Frontal cortex (tissue), 4 donors: Measurements from ENCODE around the gene SH3PXD2B. TPM values are rescaled to one million over a fixed set of nuclear protein-coding genes. Genes with fewer than 3 reads are reported as not detected.
A peak's percentile ranks its signal among the peaks of the same experiment; 100 is the strongest.

Experiments
- DNase-seq, 2 donors: peaks; one replicate each; pipeline ENCODE4 v3.0.0; 2012; ENCODE audit warnings: low spot score in 2 of 2
- FAIRE-seq: peaks from 2 replicates; lab custom pipeline; 2012; peaks lifted over from hg19 to GRCh38; lab: Jason Lieb, UNC
- total RNA-seq: library from RNA; depleted of rRNA; stranded (reverse); fragments of >200 nt; gene quantifications from one replicate; pipeline ENCODE4 v1.2.3, GENCODE V29; 2014
- donor health status: control.
- donor health status: control.
- donor health status: control.

SH3PXD2B gene
- total RNA-seq, 1 donor from 2014 or later: 13.0 TPM

DNA sequence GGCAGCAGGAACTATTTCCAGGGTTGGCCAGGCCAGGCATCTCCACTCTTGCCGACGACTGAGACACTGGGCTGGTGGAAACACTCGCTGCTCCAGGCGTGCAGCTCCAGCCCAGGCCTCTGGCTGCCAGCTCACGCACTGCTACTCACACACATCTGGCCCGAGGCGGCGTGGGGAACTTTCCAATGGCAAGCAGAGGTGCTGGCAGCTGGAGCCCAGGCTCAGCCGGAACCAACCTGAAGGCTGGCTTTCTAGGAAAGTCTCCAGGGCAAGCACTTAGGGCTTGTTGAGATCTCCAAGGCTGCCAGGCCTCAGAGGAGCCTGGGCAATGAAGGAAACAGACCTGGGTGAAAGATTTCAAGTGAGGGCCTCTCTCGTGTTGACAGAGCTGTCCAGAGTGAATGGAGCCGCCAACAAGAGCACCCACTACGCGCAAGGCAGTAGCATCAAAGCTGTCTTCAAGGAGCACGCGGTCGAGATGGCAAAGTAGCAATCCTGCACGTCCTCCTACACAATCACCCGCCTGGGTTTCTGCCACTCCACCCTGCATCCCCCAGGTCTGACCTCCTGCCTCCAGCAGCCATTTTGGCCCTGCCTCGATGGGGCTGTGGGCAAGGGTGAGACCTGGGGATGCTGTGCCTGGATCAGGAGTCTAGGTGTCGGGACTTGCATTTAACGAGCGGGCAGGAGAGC, 14.4 kb downstream of the SH3PXD2B start:
- no peak for DNase-seq
- FAIRE-seq: no peak

DNA sequence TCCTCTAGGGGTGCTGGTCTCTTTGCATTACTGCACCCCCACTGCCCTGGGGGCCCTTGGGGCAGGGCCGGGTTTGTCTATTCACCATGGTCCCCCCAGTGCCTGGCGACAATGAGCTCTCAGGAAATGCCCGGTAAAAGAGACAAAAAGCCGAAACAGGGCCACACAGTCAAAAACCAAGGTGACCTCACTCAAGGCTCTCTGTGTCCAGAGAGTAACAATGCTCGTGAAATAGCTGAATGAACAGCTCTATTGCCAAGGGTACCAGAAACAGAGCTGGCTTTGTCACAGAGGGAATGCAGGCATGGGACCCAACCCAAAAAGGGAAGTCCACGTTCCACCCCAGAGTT, 16.0 kb downstream of the SH3PXD2B start:
- no peak for FAIRE-seq
- peak in 1 of 2 donors; percentile 46 for DNase-seq

DNA sequence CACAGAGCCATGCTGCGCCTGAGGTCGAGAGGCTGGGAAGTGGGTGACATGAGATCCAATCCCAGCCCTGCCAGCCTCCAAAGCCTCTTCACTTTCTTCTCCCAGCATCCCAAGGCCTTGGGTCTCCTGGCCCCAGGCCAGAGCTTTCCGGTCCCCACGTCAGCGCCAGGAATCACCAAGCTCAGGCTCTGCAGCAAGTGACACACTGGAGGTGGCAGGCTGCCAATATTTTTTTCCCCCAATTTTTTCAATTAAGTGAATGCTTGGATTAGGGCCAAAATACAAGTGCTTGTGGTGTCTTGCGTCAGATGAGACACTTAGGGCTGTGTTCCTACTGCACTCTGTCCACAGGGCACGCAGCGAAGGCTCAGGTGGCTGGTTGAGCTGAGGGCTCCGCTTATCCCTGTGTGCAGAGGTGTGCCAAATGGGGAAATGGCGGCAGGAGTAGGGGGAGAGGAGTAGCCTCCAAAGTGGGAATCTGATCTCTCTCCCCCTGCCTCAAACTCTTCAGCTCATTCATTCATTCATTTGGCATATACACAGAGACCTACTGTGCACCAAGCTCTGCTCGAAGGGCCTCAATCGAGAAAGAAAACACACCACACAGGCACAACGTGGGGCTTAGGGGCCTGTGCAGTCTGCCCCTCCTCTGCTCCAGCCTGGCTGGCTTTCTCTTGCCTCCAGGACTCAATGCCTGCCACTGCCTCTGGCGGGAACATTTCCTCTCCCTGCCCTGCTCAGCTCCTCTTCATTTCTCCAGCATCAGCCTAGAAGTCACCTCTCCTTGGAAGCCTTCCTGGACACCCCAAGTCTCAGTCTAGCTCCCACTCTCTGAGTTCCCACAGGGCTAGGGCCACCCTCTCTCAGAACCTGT, 16.6 kb downstream of the SH3PXD2B start:
- DNase-seq: peak in 1 of 2 donors; percentile 61
- FAIRE-seq: no peak

DNA sequence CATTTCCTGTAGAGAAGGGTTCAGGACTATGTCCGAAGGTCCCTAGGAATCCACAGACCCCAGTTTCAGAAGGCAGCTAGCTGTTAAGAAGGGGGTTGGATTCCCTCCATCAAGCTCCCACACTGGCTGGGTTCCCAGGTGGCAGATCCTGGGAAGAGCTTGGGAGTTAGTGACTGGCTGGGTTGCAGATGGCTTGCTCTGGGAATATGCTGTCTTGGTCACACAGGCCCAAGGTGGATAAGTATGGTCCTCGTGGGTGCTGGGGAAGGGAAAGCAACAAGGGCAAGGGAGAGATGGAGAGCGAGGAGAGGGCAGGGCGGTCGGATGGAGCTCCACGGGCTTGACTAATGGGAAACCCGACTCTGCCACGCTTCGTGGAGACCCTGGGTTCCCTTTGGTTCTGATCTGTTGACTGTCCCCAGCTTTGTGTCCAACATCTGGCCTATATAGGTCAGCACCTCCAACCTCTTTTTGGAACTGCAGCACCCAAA, 17.4 kb downstream of the SH3PXD2B start:
- FAIRE-seq: no peak
- DNase-seq: no peak

DNA sequence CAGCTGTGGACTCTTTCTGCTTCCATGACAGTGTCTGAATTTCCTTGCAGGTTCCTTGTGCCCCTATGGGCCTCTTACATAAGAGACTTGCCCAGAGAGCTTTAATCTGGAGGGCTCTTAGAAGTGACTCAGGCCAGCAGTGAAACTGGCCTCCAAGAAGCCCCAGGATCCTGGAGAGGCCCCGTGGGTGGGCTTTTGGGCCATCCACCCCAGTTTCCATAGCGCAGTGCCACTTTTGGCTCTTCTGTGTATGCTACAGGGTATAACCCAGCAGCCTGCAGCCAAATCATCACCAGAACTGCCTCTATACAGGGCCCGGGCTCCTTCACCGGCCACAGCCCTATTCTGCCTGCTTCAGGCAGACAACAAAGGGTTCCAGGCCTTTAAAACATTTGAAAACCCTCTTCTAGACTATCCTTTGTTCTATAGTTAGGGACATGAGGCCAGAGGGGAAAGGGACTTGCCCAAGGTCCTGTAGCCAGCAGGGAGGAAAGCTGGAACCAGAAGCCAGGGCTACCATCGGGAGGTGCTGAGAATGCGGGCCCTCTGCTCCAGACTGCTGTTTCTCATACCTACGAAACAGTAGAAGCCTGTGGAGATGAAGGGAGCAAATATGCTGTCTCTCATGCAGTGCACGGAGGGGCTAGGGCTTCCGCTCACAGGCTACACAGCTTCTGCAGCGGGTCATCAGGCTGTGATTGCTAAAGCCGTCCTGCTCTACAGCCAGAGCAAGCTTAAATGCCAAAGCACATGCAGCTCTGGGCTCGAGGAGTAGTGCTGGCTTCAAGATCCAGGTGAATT, 18.0 kb downstream of the SH3PXD2B start:
- DNase-seq (no peak), FAIRE-seq (no peak)

DNA sequence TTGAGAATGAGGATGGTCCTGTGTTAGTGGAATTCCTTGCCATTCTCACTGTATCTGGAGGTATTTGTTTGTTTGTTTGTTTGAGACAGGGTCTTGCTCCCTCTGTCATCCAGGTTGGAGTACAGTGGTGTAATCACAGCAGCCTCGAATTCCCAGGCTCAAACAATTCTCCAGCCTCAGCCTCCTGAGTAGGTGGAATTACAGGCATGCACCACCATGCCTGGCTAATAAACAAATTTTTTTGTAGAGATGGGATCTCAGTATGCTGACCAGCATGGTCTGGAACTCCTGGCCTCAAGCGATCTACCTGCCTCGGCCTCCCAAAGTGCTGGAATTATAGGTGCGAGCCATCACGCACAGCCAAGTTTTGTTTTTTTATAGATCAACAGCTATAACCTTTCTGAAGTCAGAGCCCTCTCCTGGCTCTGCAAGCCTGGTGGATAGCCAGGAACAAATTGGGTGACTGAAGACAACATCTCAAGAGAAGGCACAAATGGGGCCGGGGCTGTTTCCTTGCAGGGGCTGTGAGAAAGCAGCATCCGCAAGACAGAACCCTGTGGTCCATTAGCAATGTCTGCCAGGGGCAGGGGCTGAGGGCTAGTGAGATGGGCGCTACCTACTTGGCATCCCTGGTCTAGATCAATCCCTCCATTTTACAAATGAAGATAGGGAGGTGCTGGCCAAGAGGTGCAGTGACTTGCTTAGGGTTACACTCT, 18.8 kb downstream of the SH3PXD2B start:
- no peak for FAIRE-seq

DNA sequence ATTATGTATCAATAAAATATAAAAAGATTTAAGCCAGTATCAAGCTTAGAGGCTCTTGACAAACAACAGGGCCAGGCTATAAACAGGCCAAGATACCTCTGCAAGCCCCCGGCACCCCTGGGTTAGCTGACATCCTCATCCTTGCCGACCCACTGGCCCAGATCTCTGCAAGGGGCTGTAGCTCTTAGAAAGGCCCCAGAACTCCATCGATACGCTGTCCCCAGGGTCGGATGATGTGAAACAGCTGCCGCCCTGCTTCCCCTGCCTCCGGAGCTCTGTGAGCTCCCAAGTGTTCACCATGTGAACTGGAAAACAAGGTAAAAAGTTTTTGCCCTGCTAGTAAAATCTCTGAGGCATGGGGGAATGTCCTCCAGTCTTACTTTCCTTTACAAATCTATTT, 20.1 kb downstream of the SH3PXD2B start:
- FAIRE-seq (no peak), DNase-seq (no peak)

More for the DNA sequence above, 18.8 kb downstream of the SH3PXD2B start:
- DNase-seq: no peak

DNA sequence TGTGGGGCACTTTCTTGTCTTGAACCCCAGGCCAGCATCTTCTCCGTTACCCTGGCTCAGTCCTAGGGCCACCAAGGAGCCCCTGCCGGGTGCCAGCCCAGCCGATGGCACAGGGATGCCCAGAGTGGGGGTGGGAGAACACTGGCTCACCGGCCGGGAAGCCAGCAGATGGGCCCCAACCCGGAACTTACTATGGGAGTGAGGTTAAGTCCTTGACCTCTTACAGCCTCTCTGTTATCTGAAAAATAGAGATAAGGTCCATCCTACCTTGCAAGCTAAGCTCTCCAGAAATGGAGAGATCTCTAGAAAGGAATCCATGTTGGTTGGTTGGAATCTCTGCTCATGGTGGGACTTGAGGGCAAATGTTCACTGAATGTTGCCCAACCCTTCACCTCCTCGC, 20.8 kb downstream of the SH3PXD2B start:
- no peak for FAIRE-seq

DNA sequence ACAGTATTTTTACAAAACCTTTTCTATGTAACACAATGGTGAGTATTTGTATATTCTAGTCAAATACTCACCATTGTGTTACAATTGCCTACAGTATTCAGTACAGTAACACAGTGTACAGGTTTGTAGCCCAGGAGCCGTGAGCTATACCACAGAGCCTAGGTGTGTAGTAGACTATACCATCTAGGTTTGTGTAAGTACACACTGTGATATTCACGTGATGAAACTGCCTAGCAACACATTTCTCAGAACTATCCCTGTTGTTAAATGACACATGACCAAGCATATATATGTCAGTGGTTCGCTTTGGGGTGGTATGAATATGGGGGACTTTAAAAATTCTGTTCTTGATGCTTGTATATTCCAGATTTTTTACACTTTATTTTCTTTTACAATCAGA, 21.3 kb downstream of the SH3PXD2B start:
- no peak for DNase-seq
- no peak for FAIRE-seq

More for the DNA sequence above, 20.8 kb downstream of the SH3PXD2B start:
- no peak for DNase-seq

DNA sequence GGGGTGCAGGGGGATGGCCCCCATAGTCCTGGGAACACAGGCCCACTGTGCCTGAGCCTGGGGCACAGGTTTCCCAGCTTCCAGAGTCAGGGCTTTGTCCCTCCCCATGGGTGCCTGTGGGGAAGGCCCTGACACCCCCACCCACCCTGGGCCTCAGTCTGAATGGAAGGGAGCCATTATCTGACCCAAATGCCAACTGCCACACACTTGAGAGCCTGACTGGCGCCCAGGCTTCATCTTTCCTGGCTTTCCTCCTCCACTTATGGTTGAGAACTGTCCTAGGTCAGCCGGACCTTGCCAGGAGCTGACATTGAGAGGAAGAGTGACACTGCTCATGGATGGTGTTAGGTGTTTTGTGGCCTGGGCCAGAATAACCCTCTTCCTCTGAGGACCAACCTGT, 24.0 kb downstream of the SH3PXD2B start:
- DNase-seq: no peak
- FAIRE-seq: no peak

DNA sequence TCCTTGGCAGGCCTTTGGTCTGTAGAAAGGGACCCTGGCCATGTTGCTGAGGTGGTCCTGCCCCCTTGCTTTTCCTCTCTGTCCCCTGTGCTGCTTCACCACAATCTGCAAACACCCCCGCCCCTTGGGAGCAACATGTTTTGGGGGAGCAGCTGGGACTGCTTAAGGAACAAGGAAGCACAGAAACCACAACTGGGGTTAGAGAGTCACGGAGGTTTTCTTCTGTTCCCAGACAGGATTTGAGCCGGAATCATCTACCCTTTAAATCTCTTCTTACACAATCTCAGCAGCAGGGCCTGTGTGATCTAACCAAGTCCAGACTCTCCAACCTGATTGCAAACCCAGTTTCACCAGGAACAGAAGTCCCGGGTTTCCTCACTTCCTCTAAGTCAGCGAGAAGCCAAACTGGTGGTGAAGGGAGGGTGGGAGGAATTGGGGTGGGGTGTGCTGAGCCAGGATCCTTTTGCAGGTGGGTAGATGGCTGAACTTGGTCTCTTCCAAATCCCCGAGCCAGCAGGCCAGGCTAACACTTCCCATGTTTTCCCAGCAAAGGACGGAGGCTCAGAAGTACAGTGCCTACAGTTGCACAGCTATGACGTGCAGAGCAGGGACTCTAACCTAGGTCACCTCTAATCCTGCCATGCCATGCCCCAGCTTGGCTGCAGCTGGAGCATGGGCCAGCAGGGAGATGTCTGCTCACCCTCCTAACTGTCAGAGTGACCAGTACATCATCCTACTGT, 25.0 kb downstream of the SH3PXD2B start:
- DNase-seq (no peak), FAIRE-seq (no peak)

DNA sequence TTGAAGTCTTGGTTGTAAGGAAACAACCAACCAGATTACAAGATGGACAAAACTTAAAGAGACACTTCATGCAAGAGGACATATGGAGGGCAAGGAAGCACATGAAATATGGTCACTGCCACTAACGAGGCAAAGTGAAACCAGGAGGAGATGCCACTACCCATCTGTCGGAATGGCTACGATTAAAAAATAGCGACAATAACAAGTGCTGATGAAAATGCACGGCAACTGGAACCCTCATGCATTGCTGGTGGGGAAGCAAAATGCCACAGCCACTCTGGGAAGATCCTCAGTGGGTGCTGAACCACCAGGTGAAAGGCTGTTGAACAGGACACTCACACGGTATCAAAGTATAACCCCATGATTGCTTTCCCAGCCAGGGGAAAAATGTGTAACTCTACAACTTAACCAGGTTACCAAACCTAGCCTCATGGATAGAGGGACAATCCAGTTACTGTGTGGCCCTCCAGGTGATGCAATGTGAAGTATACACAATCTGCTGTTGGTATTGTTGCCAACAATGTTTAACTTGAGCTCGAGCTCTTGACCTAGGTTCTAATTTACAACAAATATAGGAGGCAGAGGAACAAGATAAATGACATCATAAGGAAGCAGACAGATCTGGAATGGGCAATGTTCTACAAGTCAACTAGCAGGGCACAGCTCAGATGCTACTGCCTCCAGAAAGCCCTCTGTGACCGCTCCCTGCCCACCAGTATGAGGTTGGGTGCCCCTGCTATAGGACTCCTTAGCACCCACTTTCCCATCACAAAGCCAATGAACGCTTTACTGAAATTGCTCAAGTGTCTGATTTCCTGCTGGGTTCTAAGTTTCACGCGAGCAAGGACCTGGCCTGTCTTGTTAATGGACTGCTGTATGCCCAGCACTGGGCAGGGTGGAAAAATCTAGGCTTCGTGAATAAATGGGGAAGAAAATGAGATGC, 25.8 kb downstream of the SH3PXD2B start:
- DNase-seq (no peak), FAIRE-seq (no peak)

DNA sequence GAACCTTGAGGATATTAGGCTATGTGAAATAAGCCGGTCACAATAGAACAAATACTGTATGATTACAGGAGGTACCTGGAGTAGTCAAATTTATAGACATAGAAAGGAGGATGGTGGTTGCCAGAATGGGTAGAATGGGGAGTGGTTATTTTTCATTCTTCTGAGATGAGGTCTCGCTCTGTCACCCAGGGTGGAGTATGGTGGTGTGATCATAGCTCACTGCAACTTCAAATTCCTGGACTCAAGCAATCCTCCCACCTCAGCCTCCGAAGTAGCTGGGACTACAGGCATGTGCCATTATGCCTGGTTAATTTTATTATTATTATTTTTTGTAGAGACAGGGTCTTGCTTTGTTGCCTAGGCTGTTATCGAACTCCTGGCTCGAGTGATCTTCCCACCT, 27.1 kb downstream of the SH3PXD2B start:
- FAIRE-seq (no peak), DNase-seq (no peak)

DNA sequence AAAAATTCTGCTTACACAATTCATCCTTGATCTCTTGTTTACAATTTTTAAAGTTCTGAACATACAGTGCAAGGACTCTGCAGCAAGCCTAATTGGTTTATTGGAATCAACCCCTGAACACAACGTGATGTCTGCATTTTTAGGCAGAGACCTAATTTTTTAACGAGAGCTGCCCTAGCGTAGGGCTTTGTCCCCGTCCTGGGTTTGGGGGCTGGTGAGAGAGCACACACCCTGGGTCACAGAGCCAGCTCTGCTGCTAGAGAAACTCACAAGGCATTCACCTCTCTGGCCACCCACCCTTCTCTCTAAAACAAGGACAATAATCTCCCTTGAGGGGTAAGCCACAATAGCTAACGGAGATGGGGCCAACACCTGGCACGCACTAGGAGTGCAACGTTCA, 28.2 kb downstream of the SH3PXD2B start:
- FAIRE-seq: no peak
- no peak for DNase-seq

DNA sequence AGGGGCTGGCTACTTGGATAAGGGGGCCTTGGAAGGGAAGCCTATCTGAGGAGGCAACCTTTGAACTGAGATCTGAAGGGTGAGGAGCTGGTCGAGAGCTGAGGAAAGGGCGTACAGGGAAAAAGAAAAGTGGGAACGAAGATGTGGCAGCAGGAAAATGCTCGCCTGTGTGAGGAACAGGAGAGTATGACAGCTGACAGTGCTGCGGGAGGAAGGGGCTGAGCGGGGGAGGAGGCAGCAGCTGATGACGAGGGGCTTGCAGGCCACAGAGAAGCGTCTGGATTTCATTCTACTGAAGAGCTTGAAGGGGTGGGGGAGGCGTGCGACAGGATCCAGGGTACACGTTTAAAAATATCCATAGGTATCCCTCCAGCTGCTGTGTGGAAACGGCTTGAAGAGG, 28.9 kb downstream of the SH3PXD2B start:
- DNase-seq (no peak), FAIRE-seq (no peak)

DNA sequence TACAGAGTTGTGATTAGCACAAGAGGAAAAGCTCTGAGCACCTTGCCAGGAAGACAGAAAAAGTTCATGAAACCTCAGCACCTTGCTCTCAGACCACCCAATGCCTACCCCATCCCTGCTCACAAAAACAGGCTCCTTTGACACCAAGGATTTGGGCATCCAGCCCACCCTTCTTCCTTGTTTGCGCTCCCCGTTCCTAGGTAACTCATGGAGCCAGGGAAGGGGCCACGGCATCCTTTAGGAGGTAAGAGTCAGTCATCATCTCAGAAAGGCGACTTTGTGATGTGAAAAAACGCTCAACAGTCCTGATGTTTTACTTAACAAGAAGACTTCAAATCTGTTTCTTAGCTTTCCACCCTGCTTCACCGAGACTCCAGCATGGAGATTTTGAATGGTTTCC, 29.5 kb downstream of the SH3PXD2B start:
- FAIRE-seq (no peak), DNase-seq (no peak)

DNA sequence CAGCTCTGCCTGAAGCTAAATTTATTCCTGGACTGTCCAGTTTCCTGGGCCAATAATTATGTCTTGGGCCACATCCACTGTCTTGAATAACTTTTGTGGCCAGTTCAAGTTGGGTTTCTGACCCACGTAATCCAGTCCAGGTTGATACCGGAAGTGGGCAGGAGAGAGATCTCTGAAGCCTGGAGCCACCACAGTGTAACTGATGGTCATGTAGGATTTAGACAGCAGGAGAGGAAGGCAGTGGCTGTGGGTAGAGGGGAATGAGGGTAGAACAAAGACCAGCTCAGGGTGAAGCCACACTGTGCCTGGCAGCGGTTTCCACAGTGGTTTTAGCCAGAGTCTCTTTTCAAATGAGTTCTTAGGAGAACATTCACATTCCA, 30.2 kb downstream of the SH3PXD2B start:
- no peak for DNase-seq
- no peak for FAIRE-seq
